Head of caudate nucleus (tissue), 42 donors: ENCODE data around the gene RPRD1A.
"Not testable (repeated sequence)": the region's sequence is repeated elsewhere in the genome, so short reads cannot be mapped to it uniquely, and the experiment has no call there.

Source experiments
- DNase-seq, 42 donors: peaks; one replicate each; pipeline versions ENCODE4 v3.0.0 to v3.0.0-alpha.2; 2020 to 2021; ENCODE audit warnings: mixed read lengths in 7 of 42
- intact Hi-C: fragments of 100-400 bp; cut with DNase I; formaldehyde crosslinking; loops from one replicate; pipeline ENCODE4 v1.15.0; 2022

RPRD1A gene

DNA sequence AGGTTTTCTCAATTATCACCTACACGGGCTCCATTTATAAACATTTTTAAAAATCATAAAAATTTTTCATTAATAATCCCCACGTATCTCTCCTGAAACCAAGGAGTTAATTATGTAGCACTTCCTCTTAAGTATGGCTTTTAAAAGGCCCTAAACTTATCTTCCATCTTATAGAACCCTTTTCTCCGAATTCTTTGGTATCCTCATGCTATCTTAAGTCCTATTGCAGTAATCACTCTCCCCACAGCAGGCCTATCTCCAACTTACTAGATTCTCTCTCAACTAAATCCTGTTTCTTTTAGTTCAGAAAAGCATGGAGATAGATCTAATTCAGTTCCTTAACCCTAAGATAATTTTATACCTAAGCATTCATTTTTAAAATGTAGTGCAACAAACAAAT is 26.2 kb downstream of the RPRD1A start:
- intact Hi-C loops: no loop called here
- DNase-seq: no peak

DNA sequence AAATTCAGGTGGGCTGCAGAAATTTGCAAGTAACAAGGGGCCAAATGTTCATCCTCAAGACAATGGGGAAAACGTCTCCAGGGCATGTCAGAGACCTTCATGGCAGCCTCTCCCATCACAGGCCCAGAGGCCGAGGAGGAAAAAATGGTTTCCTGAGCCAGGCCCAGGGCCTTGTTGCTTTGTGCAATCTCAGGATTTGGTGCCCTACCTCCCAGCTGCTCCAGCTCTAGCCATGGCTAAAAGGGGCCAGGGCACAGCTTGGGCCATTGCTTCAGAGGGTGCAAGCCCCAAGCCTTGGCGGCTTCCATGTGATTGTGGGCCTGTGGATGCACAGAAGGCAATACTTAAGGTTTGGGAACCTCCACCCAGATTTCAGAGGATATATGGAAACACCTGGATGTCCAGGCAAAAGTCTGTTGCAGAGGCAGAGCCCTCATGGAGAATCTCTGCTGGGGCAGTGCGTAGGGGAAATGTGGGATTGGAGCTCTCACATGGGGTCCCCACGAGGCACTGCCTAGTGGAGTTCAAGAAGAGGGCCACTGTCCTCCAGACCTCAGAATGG is 29.2 kb downstream of the RPRD1A start:
- DNase-seq: no peak
- intact Hi-C loops: no loop called here

DNA sequence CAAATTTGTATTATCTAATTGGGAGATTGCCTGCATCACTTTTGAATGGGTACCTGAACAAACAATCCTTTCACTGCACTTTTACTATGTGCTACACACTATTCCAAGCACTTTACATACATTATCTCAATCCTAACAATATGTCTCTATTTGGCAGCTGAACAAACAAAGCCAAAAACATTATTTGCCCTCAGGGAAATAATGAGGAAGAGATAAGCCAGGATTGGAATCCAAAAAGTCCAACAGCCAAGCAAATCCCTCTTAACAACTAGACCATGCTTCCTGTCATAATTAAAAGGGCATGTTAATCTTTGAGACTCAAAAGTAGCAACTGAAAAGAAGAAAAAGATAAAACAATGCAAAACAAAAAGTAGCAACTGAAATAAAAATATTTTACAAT is 32.1 kb downstream of the RPRD1A start:
- intact Hi-C loops: no loop called here
- DNase-seq: no peak

DNA sequence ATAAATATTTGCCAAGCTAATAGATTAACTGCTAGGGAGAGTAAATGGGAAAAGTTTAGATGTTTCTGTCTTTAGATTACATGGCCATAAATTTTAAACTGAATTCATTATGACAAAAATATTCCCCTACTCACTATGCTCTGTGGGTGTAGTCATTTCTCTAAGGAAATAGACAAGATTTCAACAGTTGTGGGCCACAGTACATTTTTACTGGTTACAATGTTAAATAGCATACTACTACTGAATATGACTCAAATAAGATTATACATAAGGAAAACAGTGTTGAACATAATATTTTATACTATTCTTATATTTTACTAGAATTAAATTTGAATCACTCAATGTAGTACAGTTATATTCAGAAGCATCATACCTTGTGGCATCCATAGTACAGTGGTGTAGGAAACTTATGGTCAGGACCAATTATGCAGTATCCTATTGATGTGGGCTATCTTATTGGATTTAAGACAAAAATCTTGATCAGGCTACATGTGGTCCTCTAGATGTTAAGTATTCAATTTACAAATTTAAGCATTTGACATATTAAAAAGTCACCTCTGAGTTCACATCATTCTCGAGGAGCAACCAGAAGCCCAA is 33.0 kb downstream of the RPRD1A start:
- intact Hi-C loops: no loop called here
- DNase-seq: no peak

DNA sequence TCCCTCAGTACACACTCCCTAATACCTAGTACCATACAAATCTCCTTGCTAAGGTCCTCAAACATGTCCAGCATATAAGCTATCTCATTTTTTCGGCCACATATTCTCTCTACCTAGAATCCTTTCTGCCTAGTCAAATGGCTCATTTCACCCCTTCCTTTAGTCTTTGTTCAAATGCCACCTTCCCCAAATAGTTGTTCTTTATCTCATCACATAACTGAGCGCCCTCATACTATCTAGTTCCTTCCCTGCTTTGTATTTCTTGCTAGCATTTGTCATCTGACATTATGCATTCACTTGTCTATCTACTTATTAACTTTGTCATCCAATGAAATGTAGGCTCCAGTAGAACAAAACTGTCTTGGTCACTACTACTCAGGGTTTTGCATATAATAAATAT is 35.5 kb downstream of the RPRD1A start:
- DNase-seq: no peak
- intact Hi-C loops: no loop called here

DNA sequence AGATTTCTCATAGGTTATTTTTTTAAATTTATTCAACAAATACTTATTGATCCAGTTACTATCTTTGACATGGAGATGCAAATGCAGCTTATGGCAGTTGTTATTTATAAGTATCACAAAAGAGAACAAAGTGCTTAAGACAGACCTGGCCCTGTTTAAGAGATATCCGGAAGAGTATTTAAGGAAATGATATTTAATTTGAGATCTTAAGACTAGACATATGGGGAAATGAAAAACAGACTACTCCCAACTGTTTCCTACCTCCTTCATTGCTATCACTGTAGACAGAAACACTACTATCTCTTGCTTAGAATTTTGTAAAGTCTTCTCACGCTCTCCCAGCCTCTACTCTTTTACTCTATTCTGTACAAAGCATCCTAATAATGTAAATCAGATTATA is 36.0 kb downstream of the RPRD1A start:
- DNase-seq: no peak

DNA sequence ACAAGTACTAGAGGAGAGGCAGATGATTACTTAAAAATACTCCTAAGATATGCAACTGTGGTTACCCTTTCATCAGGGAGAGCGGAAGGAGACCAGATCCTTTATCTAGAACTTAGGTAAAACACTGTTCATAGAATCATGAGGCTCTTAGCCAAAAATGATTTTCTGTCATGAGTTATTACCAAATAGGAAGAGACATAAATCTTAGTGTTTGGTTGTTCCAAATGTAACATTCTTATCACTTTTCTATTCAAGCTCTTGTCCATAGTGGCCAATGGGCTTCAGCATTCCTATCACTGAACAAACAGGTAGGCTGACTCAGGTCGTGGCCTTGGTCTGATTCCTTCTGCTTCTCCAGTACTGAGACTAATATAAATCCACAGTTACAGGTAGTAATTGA is 38.5 kb downstream of the RPRD1A start:
- intact Hi-C loops: no loop called here
- DNase-seq: no peak

More for the DNA sequence above, 36.0 kb downstream of the RPRD1A start:
- intact Hi-C loops: no loop called here

DNA sequence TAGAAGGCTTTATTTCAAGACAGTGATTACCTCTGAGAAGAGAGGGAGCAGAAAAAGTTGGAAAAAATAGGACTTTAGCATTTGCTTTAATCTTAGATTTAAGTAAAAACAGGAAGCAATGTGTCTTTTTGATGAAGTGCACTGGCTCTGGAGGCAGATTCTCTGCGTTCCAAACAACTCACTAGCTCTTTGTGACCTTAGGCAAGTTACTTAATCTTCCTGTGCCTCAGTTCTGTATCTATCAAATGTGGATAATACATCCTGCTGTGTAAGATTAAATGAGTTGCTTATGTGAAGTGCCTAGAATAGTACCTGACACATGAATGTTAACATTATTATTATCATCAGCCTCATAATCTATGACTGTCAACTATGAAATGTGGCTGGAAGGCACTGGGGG is 42.3 kb downstream of the RPRD1A start:
- DNase-seq: no peak
- intact Hi-C loops: no loop called here

DNA sequence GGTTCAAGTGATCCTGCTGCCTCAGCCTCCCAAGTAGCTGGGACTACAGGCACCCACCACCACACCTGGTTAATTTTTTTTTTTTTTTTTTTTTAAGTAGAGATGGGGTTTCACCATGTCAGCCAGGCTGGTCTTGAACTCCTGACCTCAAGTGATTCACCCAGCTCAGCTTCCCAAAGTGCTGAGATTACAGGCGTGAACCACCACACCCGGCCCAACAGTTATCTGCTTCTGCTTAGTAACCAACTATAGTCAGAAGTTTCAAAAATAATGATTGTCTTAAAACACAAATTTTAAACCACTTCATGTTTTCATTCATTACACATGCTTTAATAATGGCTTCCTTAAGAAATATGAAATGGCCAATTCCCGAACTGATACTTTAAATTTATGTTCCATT is 43.1 kb downstream of the RPRD1A start:
- DNase-seq: not testable (repeated sequence)

DNA sequence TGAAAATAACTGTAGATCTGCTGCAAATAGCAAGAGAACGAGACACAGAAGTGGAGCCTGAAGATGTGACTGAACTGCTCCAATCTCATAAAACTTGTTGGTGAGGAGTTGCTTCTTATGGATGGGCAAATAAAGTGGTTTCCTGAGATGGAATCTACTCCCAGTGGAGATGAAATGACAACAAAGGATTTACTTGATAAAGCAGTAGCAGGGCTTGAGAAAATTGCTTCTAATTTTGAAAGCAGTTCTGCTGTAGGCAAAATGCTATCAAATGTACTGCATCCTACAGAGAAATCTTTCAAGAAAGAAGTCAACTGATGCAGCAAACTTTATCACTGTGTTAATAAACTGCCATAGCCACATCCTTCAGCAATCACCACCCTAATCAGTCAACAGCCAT is 44.0 kb downstream of the RPRD1A start:
- intact Hi-C loops: no loop called here
- DNase-seq: no peak

More for the DNA sequence above, 43.1 kb downstream of the RPRD1A start:
- intact Hi-C loops: not testable (repeated sequence)

DNA sequence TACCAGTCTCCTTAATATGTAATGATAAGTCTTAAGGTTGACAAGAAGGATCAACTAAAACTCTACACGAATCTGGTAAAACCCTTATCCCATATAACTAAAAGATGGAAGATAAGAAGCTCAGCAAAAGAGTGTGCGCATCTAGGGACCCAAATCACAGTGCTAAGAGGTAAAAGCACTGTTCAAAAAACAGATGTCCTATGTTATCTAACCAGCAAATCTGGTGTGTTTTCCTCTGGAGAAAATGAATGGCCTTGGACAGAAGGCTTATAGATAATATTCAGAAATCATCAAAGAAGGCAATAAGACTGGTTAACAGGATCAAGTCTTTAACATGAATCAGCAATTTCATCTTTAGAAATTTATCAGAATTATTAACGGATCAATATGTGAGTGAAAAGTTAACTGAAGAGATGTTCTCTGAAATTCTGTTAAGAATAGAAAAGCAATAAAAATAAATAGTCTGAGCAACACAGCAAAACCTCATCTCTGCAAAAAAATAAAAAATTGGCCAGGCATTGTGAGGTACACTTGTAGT is 47.1 kb downstream of the RPRD1A start:
- DNase-seq: no peak
- intact Hi-C loops: no loop called here

DNA sequence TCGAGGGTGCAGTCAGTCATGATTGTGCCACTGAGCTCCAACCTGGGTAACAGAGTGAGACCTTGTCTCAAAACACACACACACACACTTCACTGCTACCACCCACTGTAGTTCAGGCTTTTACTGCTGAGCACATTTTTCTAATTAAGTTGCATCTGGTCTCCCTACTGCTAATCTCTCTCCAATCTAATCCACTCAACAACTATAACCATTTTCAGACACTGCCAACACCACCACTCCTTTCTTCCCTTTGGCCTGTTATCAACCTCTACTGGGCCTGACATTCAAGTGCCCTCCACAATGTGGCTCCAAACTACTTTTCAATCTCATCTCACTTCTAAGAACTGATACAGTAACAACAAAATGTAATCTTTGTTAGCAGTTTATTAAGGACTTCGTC is 50.1 kb downstream of the RPRD1A start:
- intact Hi-C loops: loop anchor here (5.0 kb wide), 1 partner anchor 265 kb away; no protein-coding TSS in a partner anchor

DNA sequence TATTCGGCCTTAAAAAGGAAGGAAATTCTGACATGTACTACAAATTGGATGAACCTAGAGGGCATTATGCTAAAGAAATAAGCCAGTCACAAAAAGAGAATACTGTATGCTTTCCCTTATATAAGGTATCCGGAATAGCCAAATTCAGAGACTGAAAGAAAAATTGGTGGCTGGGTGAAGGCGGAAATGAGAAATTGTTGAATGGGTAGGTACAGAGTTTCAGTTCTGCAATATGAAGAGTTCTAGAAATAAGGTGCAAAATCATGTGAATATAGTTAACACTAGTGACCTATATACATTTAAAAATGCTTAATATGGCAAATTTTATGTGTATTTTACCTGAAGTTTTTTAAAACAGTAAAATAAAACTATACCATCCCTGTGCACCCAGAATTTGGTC is 51.7 kb downstream of the RPRD1A start:
- no peak for DNase-seq
- intact Hi-C loops: loop anchor here (5.0 kb wide), 1 partner anchor 267 kb away; no protein-coding TSS in a partner anchor

More for the DNA sequence above, 50.1 kb downstream of the RPRD1A start:
- no peak for DNase-seq

DNA sequence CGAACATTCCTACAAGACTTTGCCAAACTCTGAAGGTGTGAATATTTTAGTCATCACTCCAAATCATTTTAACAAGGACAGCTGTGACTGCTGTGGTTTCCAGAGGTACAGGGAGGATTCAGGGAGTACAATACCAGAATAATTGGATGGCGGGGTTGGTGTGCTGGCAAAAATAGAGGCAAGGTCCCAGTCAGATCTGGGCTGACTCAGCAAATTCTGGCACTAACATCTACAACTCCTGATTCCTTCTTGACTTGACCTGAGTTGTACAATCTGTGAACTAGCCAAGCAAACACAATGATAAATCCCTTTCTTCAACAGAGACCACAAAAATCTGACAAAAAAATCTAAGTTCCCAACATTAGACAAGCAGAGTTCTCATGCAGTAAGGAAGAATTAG is 54.5 kb downstream of the RPRD1A start:
- no peak for DNase-seq
- intact Hi-C loops: no loop called here

DNA sequence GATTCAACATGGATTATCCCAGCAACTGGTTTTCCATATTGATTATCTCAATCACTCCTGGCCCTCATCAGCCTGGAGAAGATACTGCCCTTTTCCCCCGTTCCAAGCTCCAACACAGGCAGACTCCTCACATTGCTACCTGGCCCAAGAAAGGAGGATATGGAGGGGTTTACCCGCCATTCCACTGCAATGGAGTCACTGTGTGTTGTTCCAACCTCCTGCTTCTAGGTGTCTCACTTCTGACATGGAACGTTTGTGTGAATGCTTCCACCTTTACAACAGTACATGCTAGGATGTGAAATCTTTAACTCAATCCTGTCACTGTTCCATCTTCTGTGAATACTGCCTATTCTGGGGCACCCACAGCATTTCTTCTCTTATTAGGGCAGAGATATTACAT is 58.1 kb downstream of the RPRD1A start:
- intact Hi-C loops: no loop called here

DNA sequence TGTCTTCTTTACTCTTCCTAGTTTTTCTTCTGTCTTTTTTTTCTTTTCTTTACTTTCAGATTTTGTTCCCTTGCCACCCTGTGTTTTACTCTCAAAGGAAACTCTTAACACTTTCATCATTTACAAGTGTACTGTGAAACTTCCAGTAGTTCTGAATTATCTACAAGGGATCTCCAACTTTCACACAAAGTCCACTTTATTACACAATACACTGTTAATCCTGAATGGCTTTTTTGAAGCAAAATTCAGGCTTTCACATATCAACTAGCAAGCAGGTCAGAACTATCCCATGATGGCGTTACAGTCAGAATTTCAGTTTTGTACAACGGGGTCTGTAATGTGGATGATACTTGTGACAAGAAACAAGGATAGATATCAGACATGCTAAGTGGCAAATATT is 60.4 kb downstream of the RPRD1A start:
- intact Hi-C loops: no loop called here
- DNase-seq: no peak

More for the DNA sequence above, 58.1 kb downstream of the RPRD1A start:
- DNase-seq: no peak

DNA sequence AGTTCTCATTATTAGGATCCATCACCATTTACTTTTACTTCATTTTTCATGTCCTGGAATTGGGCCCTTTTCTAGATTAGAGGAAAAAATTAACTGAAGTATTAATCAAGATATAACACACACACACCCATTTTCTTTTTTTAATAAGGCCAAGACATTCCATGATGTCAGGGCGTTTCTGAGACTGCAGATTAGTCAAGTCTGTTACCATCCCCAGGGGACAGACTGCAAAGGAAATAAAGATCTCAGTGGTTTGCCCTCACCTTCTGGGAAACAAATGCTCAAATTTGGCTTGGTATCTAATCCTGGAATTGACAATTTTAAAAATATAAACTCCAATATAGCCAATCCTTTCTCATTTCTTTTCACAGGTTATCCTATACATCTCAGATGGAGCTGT is 67.4 kb downstream of the RPRD1A start:
- intact Hi-C loops: no loop called here
- no peak for DNase-seq

DNA sequence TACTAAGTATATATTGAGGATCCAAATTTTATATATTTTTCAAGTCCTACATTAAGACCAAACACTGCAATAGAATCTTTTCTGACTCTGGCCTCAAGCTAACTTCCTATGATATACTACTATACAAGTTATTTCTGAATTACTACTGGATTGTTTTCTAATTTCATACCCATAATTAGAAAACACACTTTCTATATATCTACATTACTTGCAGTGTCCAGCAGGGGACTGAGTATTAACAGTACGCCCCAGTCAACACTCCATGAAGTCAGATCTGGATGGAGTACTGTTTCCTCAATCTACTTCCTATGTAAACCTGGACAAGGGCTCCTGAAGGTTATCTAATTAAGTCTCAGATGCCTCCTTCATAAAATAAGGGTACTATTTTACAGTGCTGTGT is 68.4 kb downstream of the RPRD1A start:
- intact Hi-C loops: no loop called here
- no peak for DNase-seq

DNA sequence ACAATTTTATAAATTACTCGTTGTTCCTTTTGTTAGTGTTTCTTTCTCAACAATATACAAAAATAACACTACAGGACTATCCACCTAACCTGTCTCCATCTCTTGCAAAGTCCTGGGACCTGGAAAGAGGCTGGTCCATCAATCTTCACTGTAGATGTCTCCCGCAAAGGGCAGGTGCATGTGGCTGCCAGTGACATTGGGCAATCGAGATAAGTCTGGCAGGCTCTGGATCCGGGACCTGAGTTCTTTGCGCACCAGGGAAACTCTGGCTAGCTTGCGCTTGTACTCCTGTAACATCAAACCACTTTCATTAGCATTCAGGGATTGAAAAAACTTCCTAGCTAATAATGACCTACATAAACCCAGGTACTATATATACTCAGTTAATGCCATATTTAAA is 74.3 kb downstream of the RPRD1A start:
- intact Hi-C loops: no loop called here
- no peak for DNase-seq

DNA sequence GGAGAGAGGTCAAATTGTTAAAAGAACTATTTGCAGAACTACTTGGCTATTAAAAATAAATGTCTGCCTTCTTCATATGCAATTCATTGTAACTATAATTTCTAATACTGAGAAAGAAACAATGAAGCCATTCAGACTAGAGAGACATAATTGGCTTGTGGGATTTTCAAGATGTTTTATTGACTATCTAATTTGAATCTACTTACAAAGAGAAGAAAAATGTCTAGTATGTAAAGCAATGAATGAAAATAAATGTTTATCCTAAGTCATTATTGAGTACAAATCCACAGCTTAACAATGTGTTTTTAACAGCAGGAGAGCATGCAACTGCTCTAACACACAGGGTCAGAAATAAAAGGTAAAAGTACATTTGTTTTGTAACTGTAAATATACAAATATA is 75.7 kb downstream of the RPRD1A start:
- intact Hi-C loops: no loop called here
- no peak for DNase-seq

DNA sequence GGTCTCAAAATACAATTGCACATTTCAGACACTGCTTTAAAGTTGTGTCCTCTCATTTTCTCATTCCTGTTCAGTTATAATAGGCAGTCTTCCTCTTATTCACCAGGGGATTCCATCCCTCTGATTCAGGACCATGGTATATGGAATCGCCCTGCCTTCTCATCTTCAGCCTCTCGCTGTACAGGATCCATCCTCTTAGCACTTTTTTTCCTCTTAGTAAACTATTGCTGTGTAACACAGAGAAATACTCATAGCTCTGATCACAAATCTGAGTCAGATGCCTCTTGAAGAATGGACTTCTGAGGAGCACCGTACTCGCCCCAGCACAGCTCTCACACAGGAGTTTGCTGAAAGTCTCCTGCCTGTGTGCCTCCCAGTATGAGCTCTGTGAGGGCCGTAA is 83.5 kb downstream of the RPRD1A start:
- intact Hi-C loops: no loop called here
- DNase-seq: no peak
